Rectal smooth muscle tissue (tissue), 1 donor: ENCODE data around the gene SMIM24.
"Not testable (repeated sequence)": the region's sequence is repeated elsewhere in the genome, so short reads cannot be mapped to it uniquely, and the experiment has no call there.

ENCODE experiments used
- H3K27ac ChIP-seq: one replicate; pipeline ENCODE4 v1.7.0; 2013; ENCODE audit warnings: low read depth, low read length, inconsistent platforms
- H3K27me3 ChIP-seq: one replicate; pipeline ENCODE4 v1.7.0; 2013; ENCODE audit warnings: low read length; ENCODE audit not compliant: control insufficient read depth, insufficient read depth
- H3K36me3 ChIP-seq: one replicate; pipeline ENCODE4 v1.7.0; 2013; ENCODE audit warnings: low read length; ENCODE audit not compliant: control insufficient read depth, insufficient read depth
- H3K4me1 ChIP-seq: one replicate; pipeline ENCODE4 v1.7.0; 2013; ENCODE audit warnings: low read length; ENCODE audit not compliant: control insufficient read depth, insufficient read depth
- H3K4me3 ChIP-seq: one replicate; pipeline ENCODE4 v1.7.0; 2013; ENCODE audit warnings: low read length
- H3K9ac ChIP-seq: one replicate; pipeline ENCODE4 v1.7.0; 2013; ENCODE audit warnings: low read length

SMIM24 gene

DNA sequence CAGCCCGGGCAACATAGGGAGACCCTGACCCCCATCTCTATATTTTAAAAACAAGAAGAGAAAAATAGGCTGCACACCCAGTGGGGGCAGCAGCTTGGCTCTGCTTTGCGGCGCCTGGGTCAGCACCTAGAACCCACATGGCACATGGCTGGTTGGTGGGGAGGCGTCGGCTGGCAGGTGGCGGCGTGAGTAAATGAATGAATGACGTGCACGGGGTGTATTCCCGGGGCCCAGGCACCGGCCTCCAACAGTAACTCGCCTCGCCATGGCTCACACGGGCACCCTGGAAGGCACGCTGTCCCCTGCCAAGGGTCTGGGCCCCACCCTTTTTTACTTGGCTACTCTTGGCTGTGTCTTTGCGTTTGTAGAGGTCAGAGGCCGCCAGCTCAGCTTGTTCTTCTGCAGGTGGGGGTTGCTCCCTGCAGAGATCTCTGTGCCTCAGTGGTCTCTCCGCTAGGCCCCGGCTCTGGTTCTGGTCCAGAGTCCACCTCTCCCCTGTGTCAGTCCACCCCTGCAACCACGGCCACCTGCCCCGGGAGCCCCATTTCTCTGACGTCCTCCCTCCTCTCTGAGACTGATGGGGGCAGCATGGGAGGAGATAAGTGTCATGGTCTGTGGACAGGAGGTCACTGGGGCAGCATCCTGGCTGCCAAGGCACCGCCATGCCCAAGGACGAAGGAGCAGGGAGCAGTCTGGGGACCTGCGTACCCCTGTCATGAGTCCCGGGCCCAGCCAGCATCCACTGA is 31.4 kb upstream of the SMIM24 start:
- Histone ChIP-seq H3K4me1 (peaks cover 4% of the 10 kb centered on the region), H3K27me3 (no peaks in the 10 kb centered on the region), H3K27ac (no peak overlapping the region), H3K9ac (no peak overlapping the region), H3K4me3 (no peak overlapping the region), H3K36me3 (no peaks in the 10 kb centered on the region)

DNA sequence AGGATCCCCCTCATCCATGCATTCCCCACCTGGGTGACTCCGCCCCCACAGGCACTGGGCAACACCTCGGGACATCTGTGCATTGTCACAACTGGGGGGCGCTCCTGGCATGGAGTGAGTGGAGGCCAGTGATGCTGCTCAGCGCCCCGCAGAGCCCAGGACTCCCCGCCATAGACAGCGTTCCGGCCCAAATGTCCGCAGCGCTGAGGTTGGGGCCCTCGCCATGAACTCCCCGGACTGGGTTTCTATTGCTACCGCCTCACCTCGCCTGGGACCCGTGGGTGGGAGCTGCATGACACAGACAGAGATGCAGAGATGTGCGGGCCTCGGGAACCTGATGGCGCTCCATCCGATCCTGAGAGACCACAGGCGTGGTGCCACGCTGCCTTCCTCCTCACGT is 30.4 kb upstream of the SMIM24 start:
- no peaks in the 10 kb centered on the region for H3K36me3 ChIP-seq
- H3K27ac ChIP-seq, result no peak overlapping the region
- no peak overlapping the region for H3K9ac ChIP-seq
- peaks cover 4% of the 10 kb centered on the region for H3K4me1 ChIP-seq
- no peaks in the 10 kb centered on the region for H3K27me3 ChIP-seq
- no peak overlapping the region for H3K4me3 ChIP-seq

DNA sequence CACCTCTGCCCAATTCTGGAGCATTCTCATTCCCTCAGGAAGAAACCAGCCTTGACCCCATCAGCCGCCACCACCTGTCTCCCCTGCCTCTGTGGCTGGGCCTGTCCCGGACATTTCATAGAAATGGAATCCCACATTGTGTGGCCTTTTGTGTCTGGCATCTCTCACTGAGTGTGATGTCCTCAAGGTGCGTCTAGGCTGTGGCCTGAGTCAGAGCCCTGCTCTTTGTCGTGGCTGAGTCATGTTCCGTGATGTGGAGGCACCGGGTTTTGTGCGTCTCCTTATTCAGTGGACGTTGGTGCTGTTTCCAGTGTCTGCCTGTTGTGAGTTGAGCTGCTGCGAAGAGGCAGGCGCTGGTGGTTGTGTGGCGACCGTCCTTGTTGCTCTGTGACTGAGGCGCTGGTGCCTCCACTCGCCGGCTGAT is 29.3 kb upstream of the SMIM24 start:
- H3K4me3 ChIP-seq, result no peak overlapping the region
- no peak overlapping the region for H3K9ac ChIP-seq
- no peaks in the 10 kb centered on the region for H3K27me3 ChIP-seq
- no peaks in the 10 kb centered on the region for H3K36me3 ChIP-seq
- H3K27ac ChIP-seq, result no peak overlapping the region
- H3K4me1 ChIP-seq, result peaks cover 4% of the 10 kb centered on the region

DNA sequence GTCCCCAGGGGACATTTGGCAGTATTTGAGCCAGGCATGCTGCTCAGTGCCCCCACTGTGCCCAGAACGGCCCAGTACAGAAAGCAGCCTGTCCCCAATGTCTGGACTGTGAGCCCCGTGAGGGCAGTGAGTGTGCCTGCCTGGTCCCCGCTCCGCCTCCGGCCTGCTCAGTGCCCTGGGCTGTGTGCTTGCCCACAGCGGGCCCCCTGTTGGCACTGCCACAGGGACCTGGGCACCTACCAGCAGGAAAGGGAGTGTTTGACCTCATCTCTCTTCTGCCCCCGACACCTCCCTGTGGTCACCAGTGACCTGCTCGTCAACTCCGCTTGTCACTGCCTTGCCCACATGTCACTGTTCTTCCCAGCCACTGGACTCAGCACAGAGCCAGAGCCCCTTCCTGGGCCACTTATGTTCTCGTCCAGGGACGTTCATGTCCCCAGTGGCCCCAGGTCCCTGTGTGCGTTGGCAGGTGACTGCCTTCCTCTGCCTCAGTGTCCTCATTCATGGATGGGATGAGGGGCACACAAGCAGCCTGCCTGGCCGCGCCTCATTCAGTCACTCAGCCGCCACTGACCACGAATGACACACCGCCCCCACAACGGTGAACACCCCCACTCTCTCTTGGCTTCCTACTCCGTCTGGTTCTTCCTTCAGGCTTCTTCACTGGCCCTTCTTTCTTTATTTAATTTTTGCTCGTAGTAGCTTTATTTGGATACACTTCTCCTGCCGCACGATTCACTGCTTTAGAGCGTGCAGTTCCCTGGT is 28.6 kb upstream of the SMIM24 start:
- no peaks in the 10 kb centered on the region for H3K36me3 ChIP-seq
- H3K27ac ChIP-seq, result no peak overlapping the region
- no peak overlapping the region for H3K9ac ChIP-seq
- H3K4me3 ChIP-seq, result no peak overlapping the region
- H3K27me3 ChIP-seq, result no peaks in the 10 kb centered on the region
- H3K4me1 ChIP-seq, result peaks cover 4% of the 10 kb centered on the region

DNA sequence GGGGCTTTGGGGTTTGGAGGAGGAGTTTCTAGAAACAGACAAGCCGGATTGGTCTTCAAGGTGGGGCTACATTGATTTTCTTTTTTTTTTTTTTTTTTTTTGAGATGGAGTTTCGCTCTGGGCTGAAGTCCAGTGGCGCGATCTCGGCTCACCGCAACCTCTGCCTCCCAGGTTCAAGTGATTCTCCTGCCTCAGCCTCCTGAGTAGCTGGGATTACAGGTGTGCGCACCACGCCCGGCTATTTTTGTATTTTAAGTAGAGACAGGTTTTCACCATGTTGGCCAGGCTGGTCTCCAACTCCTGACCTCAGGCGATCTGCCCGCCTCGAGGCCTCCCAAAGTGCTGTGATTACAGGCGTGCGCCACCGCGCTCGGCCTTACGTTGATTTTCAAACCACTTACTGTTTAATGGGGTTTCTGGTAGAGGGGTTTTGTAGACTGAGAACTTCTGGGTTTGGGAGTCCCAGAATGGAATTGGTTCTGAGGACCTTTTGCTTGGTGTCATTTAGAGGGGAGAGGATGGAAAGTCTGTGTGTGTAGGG is 27.9 kb upstream of the SMIM24 start:
- H3K4me1 ChIP-seq, H3K9ac ChIP-seq, H3K27ac ChIP-seq, H3K4me3 ChIP-seq, H3K27me3 ChIP-seq, H3K36me3 ChIP-seq: not testable (repeated sequence)

DNA sequence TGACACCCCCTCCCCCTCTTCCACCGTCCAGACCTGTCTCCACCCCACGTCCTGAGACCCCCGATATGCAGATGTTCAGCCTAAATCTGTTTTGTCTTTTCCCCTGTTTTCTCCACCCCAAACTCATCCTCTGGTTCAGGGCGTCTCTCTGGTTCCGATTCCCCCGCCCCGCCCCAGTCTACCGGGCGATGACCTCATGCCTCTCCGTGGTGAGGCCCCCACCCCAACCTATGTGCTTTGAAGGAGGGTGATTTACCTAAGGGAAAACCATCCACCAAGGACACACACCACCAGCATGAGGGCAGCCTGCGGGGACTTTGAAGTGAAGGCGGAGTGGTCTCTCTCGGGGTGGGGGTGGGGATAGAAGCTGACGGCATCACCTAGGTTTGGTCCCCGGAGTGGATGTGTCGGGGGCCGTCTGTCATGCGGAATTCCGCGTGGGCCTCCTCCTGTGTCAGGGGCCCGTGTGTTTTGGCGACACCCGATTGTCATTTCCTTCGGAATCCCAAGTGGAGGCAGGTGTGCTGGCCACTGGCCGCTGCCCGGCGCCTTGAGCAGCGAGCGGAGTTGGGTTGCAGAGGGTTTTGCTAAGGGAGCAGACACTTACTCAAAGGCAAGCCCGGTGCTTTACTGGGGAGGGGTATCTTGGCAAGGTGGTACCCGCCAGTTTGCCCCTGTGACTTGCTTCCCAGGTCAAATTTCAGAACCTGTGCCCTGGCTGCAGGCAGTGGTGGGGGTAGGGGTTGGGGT is 27.2 kb upstream of the SMIM24 start:
- Histone ChIP-seq H3K27ac (peak overlapping the region; percentile 34), H3K4me1 (peaks cover 4% of the 10 kb centered on the region), H3K9ac (peak overlapping the region; percentile 71), H3K36me3 (no peaks in the 10 kb centered on the region), H3K27me3 (no peaks in the 10 kb centered on the region), H3K4me3 (peak overlapping the region; percentile 82)

DNA sequence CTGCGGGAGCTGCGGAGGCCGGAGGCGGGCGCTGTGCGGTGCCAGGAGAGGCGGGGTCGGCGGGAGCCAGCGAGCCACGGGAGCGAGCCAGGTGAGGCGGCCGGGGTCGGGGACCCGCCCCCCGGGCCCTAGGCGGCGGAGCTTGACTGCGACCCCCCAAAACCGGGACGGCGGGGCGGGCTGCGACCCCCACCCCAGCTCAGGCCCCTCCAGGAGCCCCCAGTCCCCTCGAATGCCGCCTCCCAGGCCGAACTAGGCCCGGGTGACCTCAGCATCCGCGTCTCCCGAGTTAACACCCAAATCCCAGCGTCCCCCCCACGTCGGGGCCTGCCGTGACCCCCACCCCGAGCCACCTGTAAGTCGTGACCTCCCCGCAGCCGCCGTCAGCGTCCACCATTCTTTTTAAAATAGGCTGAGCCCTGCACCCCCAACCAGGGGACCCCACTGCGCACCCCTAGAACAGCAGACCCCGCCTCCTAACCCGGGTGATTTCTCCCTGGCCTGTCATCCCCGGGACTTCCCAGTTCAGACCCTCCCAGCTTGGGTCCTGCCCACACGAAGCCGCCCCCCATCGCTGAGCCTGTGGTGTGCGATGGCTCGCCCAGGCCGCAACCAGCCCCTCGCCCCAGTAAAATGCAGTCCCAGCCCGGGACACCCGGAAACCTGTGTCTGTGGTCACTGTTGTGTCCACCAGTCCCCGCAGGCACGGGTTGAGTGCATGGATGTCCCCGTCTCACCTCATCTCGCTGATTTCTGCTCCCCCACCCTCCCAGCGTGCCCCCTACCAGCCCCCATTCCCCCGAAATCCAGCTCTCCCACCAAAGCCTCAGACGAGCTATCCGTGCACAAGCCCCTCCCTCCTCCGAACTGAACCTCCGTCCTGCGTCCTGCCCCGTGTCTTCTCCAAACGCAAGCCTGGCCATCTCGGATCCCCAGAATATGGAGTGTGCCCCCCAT is 26.3 kb upstream of the SMIM24 start:
- Histone ChIP-seq H3K36me3 (no peaks in the 10 kb centered on the region), H3K9ac (peak overlapping the region; percentile 71), H3K27ac (peak overlapping the region; percentile 79), H3K4me3 (peak overlapping the region; percentile 82), H3K27me3 (no peaks in the 10 kb centered on the region), H3K4me1 (peaks cover 4% of the 10 kb centered on the region)

DNA sequence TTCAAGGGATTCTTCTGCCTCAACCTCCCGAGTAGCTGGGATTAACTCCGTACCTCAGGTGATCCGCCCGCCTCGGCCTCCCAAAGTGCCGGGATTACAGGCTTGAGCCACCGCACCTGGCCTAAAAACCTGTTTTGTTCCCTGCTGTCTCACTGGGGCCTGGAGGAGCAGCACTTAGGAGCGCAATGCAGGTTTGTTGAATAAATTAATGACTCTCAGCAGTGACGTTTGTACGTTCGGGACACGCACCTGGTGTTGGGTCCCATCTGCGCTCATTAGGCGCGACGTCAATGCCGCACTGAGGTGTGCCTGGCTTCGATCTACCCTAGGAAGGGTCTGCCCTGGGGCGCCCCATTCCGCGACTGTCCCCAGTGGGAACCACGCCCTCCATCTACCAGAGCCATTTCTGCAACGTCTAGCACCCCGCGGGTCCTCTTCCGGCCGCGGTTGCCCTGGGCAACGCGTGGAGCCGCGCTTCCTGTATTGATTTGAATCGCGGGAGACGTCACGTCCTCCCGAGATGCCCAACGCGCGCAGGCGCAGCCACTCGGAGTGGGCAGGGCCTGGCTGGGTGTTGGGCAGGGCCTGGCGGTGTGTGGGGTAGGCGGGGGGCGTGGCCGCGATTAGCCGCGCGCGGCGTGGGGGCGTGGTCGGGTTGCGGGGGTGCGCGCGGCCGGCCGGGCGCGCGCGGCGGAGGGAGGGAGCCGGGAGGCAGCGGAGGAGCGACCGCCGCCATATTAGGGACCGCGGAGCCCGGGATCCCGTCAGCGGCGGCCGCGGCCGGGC is 25.5 kb upstream of the SMIM24 start, which contains the start of gene FZR1:
Gene FZR1, plus strand, starts transcription at position 714 of the 786 bp plus-strand sequence. CDS start 16,679 bp downstream, outside the sequence.
- Histone ChIP-seq H3K4me3 (peak within 1 kb of the TSS; percentile 82), H3K4me1 (peaks cover 6% of the 10 kb centered on the region), H3K36me3 (no peaks in the 10 kb centered on the region), H3K27me3 (no peaks in the 10 kb centered on the region), H3K9ac (peak within 1 kb of the TSS; percentile 71), H3K27ac (peak within 1 kb of the TSS; percentile 79)

DNA sequence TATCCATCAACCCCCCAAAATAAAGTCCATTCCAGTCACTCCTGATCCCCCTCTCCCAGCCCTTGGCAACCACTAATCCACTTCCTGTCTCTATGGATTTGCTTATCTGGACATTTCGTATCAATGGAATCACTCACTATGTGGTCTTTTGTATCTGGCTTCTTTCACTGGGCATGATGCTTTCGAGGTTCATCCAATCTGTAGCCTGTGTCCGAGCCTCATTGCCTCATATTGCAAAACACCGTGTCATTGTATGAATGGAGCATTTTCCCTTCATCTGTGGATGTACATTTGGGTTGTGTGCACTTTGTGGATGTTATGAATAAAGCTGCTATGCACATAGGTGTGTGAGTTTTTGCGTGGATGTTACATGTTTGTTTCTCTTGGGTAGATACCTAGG is 24.4 kb upstream of the SMIM24 start:
- Histone ChIP-seq H3K4me1 (peaks cover 9% of the 10 kb centered on the region), H3K27ac (no peak overlapping the region), H3K27me3 (no peaks in the 10 kb centered on the region), H3K9ac (no peak overlapping the region), H3K36me3 (no peaks in the 10 kb centered on the region), H3K4me3 (no peak overlapping the region)

DNA sequence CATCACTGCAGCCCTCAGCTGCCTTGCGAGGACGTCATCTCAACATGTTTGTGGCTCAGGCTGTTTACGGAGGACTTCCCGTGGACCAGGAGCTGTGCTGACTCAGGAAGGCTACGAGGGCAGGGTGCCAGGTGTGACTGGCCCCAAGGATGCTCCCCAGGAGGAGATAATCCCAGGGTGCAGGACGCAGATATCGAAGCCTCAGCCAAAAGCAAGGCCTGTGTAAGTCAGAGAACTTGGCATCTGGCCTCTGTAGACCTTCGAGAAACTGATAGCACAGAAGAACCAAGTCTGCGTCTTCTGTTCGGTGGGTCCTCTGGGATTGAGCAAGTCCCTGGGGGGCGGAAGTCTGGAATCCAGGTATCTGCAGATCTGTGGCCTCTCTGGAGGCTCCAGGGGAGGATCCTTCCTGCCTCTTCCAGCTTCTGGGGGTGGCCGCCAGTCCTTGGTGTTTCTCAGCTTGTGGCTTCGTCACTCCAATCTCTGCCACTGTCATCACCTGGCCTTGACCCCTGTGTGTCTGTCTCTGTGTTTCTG is 22.8 kb upstream of the SMIM24 start:
- Histone ChIP-seq H3K27me3 (no peaks in the 10 kb centered on the region), H3K27ac (no peak overlapping the region), H3K4me1 (peaks cover 11% of the 10 kb centered on the region), H3K4me3 (no peak overlapping the region), H3K36me3 (no peaks in the 10 kb centered on the region), H3K9ac (no peak overlapping the region)

DNA sequence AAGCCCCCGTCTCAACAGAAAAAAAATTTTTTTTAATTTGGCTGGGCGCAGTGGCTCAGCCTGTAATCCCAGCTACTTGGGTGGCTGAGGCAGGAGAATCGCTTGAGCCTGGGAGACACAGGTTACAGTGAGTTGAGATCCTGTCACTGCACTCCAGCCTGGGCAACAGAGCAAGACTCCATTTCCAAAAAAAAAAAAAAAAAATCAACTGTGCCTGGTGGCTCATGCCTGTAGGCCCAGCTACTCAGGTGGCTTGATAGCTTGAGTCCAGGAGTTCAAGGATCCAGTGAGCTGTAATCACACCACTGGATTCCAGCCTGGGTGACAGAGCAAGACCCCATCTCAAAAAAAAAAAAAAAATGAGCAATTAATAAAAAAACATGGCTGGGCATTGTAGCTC is 21.5 kb upstream of the SMIM24 start:
- Histone ChIP-seq H3K9ac (no peak overlapping the region), H3K36me3 (no peaks in the 10 kb centered on the region), H3K4me1 (peaks cover 6% of the 10 kb centered on the region), H3K4me3 (no peak overlapping the region), H3K27ac (no peak overlapping the region), H3K27me3 (no peaks in the 10 kb centered on the region)
